ENCODE results near the gene ZFHX3. TPM values are rescaled to one million over a fixed set of nuclear protein-coding genes. Genes with fewer than 3 reads are reported as not detected.
A peak's percentile ranks its signal among the peaks of the same experiment; 100 is the strongest.

ZFHX3 gene
- total and polyA plus RNA-seq, 10 donors = 0.47 to 18.5 (median 11.1) TPM

- Histone ChIP-seq H3K36me3 (no peaks in the 10 kb centered on the region), H3K27me3 (replicated peaks in 1 of 7) (no peaks in the 10 kb centered on the region), H3K4me3 (no peak overlapping the region), H3K4me1 (peaks cover 0 to 28% (median 9%) of the 10 kb centered on the region in 6 donors), H3K27ac (no peak overlapping the region), H3K9me3 (peaks cover 0 to 17% (median 9%) of the 10 kb centered on the region in 8 donors)
- DNase-seq = no peak
- TF ChIP-seq POLR2A (IDR thresholded peaks at IDR 0.05) (no peak), POLR2AphosphoS5 (IDR thresholded peaks at IDR 0.05) (no peak), CTCF (IDR thresholded peaks at IDR 0.05 in 8 of 11, conservative IDR thresholded peaks at IDR 0.05 in 3 of 11) (no peak)
- intact Hi-C loops (cut with DNase I; ENCODE audit: low total_unique reads) = no loop called here
- WGBS, 5 donors = 74 to 94% (median 89%) methylated on average over 7 of the region's 7 CpGs
Observed at GRCh38 chr16:73000907-73001521, 46.9 kb downstream of the ZFHX3 start.

GRCh38 chr16:73000020-73000906 is 47.7 kb downstream of the ZFHX3 start:
- 49 to 68% (median 58%) methylated on average over 22 of the region's 22 CpGs for WGBS, 5 donors
- Histone ChIP-seq H3K27ac (no peak overlapping the region), H3K36me3 (no peaks in the 10 kb centered on the region), H3K27me3 (replicated peaks in 1 of 7) (no peaks in the 10 kb centered on the region), H3K4me3 (no peak overlapping the region), H3K4me1 (peaks cover 0 to 31% (median 9%) of the 10 kb centered on the region in 6 donors), H3K9me3 (peaks cover 0 to 17% (median 9%) of the 10 kb centered on the region in 8 donors)
- DNase-seq = no peak
- TF ChIP-seq POLR2A (IDR thresholded peaks at IDR 0.05) = no peak
- TF ChIP-seq POLR2AphosphoS5 (IDR thresholded peaks at IDR 0.05) = no peak
- no peak for TF ChIP-seq CTCF (IDR thresholded peaks at IDR 0.05 in 8 of 11, conservative IDR thresholded peaks at IDR 0.05 in 3 of 11)
- intact Hi-C loops (cut with DNase I; ENCODE audit: low total_unique reads) = no loop called here

- Histone ChIP-seq H3K4me3 (no peak overlapping the region), H3K9me3 (peaks cover 0 to 17% (median 9%) of the 10 kb centered on the region in 8 donors), H3K27ac (no peak overlapping the region), H3K36me3 (no peaks in the 10 kb centered on the region), H3K27me3 (replicated peaks in 1 of 7) (no peaks in the 10 kb centered on the region), H3K4me1 (peaks cover 0 to 31% (median 9%) of the 10 kb centered on the region in 6 donors)
- no peak for DNase-seq
- WGBS, 5 donors = 80 to 93% (median 88%) methylated on average over 8 to 9 of the region's 9 CpGs
- no peak for TF ChIP-seq POLR2A (IDR thresholded peaks at IDR 0.05)
- TF ChIP-seq POLR2AphosphoS5 (IDR thresholded peaks at IDR 0.05) = no peak
- TF ChIP-seq CTCF (IDR thresholded peaks at IDR 0.05 in 8 of 11, conservative IDR thresholded peaks at IDR 0.05 in 3 of 11) = no peak
- intact Hi-C loops (cut with DNase I; ENCODE audit: low total_unique reads) = no loop called here
Observed at GRCh38 chr16:72999541-73000019, 48.3 kb downstream of the ZFHX3 start.

DNA sequence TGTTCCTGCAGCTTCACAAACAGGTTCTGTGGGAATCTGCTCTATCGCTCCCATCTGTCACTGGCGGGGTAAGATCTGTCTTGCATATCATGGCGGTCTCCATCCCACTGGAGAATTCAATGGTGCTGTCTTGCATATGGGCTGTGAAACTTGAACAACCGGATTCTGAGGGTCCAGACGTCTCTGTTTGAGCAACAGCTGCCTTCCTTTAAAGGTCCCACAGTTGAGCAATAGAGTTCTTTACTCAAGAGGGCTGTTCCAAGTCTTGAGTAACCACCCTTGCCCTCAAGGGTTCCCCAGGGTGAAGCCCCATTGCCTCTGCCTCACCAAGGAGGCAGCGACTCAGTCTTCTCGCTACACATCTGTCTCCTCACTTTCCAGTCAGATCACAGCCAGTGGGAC is 50.8 kb downstream of the ZFHX3 start:
- intact Hi-C loops (cut with DNase I; ENCODE audit: low total_unique reads) = no loop called here
- no peaks in the 10 kb centered on the region for H3K27me3 ChIP-seq (replicated peaks in 1 of 7)
- peak overlapping the region in 1 of 8 donors; percentile 9 for H3K27ac ChIP-seq
- H3K4me1 ChIP-seq = peaks cover 0 to 36% (median 9%) of the 10 kb centered on the region in 6 donors
- H3K9me3 ChIP-seq = peaks cover 0 to 17% (median 9%) of the 10 kb centered on the region in 8 donors
- H3K36me3 ChIP-seq = no peaks in the 10 kb centered on the region
- no peak for DNase-seq
- no peak overlapping the region for H3K4me3 ChIP-seq
- TF ChIP-seq CTCF (IDR thresholded peaks at IDR 0.05 in 8 of 11, conservative IDR thresholded peaks at IDR 0.05 in 3 of 11) (no peak), POLR2A (IDR thresholded peaks at IDR 0.05) (no peak)
- WGBS, 5 donors = 47 to 89% (median 69%) methylated on average over 7 of the region's 7 CpGs
